Activated T-cell treated with anti-CD3 and anti-CD28 coated beads for 1 hour (primary cell): ENCODE results near the gene FBN2.

Experiments
- DNase-seq: peaks from one replicate; pipeline ENCODE4 v3.0.0-alpha.2; 2020; ENCODE audit warnings: low read depth

The FBN2 gene

DNA sequence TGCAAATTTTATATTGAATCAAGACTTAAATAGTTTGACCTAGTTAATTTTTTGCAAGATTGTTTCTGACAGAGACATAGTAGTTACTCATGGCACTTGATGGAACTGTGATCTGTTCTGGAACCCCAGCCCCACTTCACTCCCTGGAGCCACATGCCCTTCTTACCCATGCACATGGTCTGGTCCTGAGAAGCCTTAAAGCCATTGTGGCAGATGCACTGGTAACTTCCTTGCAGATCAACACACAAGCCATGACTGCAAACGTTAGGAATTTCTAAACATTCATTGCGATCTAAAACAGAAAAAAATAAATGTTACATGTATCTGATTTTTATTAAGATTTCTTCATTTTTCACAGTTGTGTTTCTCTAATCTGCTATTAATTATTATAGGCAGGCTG, 233.3 kb downstream of the FBN2 start:
- DNase-seq: no peak

DNA sequence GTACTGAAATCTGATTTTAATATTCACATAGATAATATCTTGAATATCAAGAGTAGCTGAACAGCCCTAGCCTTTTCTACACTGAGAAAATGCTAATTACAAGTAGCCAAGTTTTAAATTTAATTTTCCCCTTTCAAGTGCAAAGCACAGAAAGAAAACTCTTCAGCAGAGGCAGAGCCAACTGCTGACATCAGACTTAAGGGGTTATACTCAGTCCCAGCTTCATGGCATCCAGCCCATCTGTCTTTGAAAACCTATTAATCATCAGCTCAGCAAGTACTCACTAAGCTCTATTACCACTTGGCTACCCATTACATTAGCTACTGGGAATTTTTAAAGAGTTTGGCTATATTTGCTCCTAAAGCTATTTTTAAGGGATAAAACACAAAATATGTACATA, 234.0 kb downstream of the FBN2 start:
- DNase-seq: no peak

DNA sequence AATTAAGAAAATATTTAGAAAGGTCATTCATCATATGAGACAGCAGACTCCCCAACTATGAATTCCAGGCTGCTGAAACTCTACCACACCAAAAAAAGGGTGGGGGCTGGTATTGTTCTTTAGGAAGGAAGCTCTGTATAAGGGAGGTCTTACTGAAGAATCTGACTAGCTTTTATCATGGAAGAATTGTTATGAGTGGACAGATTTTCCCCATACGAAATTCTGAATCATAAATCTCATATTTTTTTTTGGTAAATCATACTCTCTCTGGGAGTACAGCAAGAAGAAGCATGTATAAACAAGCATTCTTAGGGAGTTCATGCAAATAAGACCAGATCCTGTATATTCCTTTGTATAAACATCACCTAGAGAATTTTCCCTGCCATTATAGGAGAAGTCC, 234.5 kb downstream of the FBN2 start:
- no peak for DNase-seq

DNA sequence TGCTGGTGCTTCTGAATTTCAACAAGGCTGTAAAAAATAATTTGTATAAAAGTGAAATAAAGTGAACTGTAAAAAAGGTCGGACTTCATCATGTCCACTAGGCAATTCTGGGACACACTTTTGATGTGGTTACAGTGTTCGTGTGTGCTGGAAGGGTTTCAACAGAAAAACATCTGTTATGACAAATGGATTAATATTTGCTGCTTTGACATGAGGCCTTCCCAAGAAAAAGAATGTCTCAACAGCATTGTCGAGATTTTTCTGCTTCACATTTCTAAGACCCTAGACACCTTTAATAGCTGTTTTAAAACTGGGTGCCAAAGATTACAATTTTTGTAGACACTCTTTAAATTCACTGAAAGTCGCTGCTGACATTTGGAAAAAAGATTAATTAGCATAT, 237.9 kb downstream of the FBN2 start:
- no peak for DNase-seq

DNA sequence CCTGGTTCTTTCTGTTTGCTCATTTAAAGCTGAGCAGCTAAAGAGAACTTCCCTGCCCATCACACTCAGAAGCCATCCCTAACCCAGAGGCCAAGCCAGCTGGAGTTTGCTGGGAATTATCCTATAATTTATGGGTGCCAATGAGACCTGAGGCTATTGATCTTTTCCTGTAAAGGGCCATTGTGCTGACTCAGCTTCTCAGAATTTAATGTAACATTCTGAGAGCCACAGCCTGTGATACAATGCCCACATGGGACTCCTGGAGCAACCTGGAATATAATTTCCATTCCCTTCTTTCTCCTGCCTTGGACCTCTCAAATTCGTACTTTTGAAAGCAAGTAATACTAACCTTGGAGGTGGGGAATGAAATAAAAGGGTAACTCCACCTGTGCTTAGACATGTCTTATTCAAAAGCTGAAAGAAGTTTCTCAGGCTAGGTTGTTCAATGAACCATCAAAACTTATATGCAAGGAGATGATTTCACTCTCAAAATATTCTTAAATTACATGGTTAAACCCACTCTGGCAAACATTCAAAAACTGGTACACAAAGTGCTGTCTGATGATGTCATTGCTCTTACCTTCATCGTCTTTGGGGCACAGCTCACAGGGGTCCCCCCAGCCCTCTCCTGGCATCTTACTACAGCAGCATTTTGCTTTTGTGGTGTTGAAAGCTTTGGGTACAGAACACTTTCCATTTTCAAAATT, 247.7 kb downstream of the FBN2 start:
- DNase-seq: no peak

DNA sequence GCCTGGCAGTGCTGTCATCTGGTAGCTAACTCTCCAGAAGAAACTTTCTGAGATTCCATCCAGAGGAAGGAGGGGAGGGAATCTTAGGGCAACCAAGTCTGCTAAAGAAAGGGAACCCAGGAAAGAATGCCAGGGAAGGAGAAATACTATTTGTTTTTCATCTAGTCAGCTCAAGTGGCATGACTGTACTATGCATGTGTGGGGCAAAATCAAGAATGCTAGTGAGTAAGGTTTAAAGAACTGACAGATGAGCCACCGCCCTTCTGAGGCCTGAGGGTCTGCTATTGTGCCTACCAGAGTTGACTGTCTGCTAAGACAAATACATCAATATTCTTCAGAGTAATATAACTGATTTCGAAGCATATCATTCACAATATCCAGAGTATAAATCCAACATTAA, 250.3 kb downstream of the FBN2 start:
- DNase-seq: no peak

DNA sequence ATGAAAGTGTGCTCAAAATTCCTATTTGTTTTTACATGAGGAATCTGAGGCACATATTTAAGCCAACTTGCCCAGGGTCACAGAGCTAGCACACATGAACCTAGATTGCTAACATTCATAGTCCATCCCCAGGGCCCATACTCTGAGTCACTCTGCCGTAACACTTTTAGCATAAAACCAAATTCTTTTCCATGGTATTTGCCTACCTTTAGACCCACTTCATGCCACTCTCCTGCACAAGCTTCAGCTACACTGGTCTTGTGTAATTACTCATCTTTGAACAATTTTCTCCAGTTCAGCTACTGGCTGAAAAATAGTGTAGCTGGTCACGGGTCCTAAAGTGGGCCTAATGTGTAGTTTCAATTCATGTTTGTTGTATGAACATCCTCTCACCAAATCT, 253.8 kb downstream of the FBN2 start:
- DNase-seq: no peak

DNA sequence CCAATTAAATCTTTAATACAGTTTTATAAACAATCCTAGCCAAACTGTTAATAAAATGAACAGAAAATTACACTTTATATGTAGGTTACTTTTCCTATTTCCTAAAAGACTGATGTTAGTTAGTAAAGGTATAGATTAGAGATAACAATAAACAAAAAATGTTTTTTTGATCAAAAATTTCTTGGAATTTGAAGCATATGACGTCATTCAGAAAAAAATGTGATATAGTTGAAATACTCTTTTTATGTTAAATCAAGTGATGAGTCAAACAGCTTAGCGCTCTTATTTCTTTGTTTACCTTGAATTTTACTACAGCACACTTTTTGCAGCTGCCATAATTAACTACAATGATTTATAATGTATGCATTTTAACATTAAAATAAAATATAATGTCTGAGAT, 258.7 kb downstream of the FBN2 start:
- DNase-seq: no peak

DNA sequence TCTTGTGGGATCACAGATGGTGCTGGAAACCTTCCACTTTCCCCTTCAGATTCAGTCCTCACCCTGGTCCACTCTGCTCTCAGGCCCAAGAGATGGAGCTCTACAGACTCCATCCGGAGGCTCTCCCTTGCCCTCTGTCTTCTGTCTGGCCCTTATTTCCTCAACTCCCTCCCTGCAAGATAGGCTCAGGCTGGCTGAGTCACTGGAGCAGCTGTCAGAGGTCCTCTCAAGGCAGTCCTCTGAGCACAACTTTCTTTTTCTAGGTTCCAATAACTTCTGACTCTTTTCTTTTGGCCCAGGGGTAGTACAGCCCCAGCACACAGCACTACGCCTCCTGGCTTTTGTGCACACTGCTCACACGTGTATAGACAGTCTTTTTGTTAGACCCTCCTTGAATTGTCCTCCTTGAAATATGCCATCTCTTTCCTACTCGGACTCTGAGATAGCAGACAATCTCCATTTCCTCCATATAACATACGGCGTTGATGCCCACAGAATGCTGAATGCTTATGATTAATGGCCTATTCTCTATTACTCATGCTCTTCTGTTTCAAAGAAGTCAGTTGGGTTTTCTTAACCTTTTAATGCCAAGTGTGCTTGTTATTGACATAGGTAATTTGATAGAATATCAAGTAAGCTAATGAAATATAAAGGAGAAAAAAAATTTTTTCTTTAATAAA, 261.4 kb downstream of the FBN2 start:
- no peak for DNase-seq

DNA sequence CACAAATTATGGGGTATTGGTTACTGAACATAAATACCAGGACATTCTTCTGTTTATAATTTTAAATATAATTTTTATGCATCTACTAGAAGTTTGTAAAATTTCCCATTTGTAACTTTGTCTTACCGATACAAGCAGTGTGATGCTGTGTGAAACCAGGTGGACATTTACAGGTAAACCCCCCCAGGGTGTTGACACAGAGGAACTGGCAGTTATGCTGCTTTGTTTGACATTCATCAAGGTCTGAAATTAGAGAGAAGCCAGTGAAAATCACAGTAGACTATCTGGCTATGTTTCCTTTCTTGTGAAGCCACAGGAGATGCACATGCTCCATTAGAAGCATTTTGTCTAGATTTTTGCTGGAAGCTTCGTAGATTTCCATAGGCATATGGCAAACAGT, 263.6 kb downstream of the FBN2 start:
- DNase-seq: no peak

DNA sequence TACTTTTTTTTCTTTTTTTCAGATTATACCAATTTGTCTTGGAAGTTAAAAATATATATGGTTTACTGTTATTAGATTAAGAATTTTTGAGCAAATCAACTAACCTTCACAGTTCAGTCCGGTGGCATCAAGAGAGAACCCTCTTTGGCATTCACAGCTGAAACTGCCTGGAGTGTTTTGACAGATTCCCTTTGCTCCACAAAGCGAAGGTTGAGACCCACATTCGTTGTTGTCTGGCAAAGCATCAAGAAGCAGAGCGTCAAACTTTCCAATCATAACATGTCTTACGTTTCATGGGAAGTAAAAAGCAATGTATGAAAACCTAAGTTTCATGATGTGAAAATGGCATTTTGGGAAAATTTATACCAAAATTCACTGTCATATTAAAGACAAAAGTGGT, 264.3 kb downstream of the FBN2 start:
- DNase-seq: no peak

DNA sequence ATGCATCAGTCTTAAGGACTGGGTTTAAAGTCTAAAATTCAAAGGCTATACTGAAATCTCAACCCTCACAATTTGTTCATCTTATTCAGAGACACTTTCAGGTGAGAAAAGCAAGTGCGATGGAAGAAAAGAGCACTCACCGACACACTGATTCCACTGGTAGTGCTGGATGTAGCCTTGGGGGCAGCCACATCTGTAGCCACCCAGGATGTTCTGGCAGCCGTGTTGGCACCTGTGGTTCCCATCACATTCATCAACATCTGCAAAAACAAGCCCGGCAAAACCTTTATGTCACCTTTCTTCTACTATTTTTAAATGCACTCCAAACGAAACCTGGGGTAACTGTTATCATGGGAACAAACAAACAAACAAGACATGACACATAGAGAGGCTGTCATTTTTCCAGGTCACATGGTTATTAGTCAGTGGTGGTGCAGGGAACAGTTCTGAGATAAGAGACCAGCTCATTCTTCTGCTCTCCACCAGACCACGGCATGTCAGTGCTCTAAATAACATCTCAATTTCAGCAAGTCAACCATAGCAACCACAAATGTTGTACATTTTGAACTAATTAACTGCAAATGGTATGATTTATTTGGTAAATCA, 266.1 kb downstream of the FBN2 start:
- no peak for DNase-seq

DNA sequence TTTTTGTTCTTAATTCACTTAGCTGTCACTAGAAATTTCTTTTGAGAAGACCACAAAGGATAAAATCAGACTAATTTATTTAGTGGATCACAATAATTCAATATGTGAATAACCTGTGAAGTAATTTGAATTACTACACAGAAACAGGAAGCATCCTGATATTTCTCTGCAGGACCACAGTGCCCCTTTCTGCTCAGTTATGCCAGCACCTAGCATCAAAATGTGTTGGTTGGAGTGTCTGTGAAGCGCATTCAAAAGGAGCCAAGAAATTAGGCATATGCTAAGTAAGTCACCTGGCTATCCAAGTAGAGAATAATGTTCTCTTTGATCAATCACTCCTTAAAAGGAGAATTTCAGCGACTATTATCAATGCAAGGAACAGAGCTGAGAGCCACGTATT, 267.0 kb downstream of the FBN2 start:
- DNase-seq: no peak

DNA sequence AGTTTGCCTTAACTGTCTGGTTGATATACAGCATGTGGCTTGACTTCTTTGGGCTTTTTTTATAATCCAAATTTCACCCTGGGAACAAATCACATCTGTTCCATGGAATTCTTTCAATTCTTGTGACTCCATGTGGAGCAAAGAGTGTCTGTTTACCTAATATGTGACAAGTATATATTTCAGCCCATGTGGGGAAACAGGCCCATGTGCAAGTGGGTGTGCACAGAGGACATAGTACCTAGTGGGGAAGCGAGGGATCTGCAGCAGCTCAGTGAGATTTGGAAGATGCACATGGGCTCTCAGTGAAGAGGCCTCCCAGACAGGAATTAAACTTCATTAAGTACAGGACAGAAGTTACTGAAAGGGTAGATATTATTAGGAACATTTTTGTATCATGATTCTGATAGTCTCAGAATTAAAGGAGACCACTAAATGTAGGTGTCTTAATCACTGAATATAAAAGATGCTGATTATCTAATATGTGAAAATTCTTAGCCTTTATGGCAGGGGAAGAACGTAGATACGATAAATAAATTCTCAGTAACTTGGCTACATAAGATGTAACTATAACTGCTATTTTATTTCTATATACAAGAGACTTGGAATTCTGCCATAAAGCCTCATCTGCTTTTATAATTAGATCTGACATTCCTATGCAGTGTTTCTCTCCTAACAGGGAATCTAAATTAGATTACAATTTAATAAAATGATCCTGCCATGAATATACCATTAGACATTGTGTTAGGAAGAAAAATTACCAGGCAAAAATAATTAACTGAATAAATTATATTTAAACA, 273.3 kb downstream of the FBN2 start:
- DNase-seq: no peak

DNA sequence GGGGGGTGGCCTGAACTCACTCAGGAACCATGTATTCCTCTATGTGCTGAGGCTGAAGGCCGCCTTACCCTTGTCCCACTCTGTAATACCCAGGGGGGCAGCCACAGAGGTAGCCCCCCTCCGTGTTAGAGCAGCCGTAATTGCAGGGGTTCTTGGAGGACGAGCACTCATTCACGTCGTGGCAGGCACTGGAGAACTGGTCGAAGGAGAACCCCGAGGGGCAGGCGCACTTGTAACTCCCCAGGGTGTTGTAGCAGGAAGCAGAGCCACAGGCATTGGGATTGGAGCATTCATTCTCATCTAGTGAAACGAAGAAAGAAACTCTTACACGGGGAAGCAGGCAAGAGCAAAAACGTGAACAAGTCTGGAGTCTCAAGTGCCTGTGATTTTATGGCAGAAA, 274.7 kb downstream of the FBN2 start:
- DNase-seq: no peak

DNA sequence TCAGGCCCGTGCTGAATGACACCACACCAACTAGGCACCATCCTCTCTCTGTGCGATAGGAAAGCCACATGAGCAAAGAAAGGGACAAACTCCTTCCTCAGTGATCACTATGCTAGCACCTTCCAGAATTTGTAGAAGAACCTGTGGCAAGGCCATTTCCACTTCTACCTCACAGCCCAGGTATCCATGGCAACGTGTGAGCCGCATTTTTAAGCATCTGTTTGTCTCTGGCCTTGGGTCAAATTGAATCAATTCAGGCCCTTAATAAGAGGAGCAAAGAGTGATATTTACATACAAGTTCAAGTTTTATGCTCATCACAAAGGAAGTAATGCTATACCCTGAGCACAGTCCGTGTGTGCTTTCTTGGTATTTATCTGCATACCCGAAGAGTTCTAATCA, 275.1 kb downstream of the FBN2 start:
- no peak for DNase-seq

DNA sequence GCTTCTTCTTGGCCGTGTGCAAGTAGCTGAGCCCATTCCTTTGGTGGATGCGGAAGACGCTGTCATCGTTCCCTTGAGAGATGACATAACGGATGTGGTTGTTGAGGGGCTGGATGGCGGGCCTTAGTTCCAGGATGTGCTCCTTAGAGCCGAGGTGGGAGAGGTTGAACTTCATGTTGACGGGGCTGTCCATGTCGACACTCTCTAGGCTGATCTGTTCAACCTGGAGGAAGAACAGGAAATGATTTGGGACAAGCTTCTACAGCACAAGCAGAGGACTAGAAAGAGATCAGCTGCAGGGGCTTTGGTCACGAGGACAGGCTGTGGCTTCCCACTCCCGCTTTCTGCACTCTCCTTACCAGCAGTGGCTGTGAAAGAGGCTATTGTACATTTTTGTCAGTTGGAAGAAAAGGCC, 278.4 kb downstream of the FBN2 start:
- DNase-seq: no peak

DNA sequence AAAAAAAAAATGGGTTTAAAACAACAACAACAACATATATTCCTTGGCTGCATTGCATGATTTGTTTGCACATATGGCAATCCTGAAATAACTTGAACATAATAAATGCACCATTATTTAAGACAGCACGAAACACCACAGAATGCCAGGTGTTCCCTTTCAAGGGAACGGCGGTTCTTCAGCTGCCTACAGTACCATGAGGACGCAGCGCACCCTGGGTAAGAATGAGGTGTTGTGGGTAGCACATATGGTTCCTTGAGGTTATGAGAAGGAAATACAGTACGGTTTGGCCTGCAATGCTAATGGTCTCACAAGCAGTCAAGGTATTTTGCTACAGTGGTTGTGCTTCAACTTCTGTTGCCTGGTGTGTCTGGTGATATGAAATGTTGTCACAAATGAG, 279.7 kb downstream of the FBN2 start:
- no peak for DNase-seq

DNA sequence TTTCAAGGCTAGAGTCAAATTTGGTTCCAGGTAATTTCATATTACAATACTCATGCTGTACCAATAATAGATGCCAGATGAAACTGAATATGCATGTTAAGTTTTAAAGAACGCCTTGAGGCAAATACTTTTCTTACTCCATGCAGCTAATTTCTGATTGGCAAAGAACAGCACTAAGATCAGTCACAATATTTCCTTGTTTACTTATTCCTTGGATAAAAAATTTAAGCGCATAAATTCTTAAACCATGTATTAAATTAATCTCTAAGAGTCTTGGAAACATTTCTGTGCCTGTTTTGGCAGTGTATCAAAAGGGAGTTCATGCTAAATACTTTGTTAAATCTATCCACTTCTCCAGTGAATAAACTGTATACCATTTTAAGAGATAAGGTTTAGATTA, 281.0 kb downstream of the FBN2 start:
- no peak for DNase-seq

DNA sequence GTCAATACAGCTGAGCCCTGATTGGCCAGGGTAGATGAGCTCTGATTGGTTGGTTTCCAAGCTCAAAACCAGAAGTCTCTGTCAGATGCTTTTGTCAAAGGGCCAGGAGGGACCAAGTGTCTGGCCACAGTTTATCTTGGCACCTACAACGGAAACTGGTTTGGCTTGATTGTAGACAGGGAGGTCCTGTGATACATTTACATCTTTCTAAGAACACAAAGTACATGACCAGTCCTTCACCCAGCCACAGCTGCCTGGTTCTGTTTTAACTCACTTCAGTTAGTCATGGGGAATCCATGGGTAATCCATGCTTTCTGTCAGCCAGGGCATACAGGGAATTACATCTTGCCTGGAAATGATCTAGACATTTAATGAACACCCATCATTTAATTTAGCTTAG, 283.3 kb downstream of the FBN2 start:
- DNase-seq: no peak

DNA sequence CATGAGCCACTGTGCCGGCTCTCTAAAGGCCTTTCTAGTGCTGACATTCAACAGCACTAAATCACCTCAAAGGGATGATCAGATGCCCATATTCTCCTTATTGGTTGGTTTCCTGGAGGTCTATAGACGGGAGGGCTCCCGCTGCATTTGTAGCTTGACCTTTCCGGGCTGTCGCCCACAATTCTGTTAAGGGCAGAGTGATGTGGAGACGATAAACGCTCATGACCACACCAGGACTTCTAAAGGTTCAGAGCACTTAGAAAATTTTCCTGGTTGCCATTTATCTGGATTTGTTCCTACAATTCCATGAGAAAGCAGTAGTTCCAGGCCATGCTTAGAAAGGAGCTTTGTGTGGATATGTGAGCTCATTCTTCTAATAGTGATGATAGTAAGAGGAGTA, 284.2 kb downstream of the FBN2 start:
- DNase-seq: no peak

DNA sequence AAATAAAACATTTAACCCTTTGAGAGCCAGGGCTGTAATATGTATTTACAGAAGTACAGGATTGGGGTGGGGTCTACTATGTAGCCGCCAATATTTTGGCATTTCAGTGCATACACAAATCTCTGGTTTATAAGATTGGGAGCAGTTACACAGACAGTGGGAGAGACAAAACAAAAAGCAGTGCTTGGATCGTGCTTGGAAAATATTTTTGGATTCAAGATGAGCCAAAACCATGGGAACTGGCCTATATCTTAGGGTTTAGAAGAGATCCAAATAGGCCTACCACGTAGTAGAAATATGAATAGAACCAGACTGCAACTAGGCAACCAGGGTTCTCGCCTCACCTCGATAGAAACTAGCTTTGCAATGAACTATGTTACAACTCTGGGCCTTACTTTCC, 284.9 kb downstream of the FBN2 start:
- DNase-seq: no peak

DNA sequence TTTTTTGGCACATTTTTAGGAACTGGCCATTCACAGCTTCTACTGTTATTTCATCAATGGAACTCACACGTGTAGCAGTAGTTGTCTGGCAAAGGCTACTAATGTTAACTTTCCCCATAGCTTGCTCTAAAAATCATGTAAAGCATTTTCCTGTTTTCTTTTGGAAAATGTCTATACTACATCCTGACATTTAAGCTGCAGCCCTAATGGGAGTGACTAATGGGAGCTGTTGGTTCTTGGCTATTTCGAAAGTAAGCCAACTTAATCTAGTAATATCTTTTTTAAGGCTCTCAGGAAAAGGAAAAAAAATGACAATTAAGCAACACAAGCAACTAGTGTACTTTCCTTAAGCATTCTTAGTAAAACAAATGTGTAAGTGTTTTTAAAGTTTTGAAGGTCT, 285.3 kb downstream of the FBN2 start:
- DNase-seq: no peak
